GM12891 (cell line): ENCODE results near the gene CEP43.
A peak's percentile ranks its signal among the peaks of the same experiment; 100 is the strongest.

Experiments
- DNase-seq: peaks from one replicate; pipeline ENCODE4 v3.0.0; 2011; ENCODE audit warnings: low spot score; ENCODE audit not compliant: insufficient read length
- FAIRE-seq: peaks from 2 replicates; lab custom pipeline; 2011; peaks lifted over from hg19 to GRCh38; lab: Jason Lieb, UNC
- PAX5 ChIP-seq: IDR thresholded peaks from 2 replicates; pipeline ENCODE4 v1.6.1; 2011; ENCODE audit warnings: low read length, moderate library complexity, mild to moderate bottlenecking; ENCODE audit not compliant: insufficient read depth, severe bottlenecking
- POLR2A ChIP-seq: IDR thresholded peaks from 2 replicates; pipeline ENCODE4 v1.6.1; 2011; ENCODE audit warnings: low read depth, low read length, control low read depth
- POLR2AphosphoS5 ChIP-seq: IDR thresholded peaks from 2 replicates; pipeline ENCODE4 v1.6.1; 2011; ENCODE audit warnings: low read depth, low read length, control low read depth
- POU2F2 ChIP-seq: IDR thresholded peaks from 2 replicates; pipeline ENCODE4 v1.6.1; 2011; ENCODE audit warnings: low read depth, mild to moderate bottlenecking, control low read depth, low read length, moderate library complexity
- SPI1 ChIP-seq: IDR thresholded peaks from 2 replicates; pipeline ENCODE4 v1.6.1; 2011; ENCODE audit warnings: low read depth, low read length, control low read depth
- TAF1 ChIP-seq: IDR thresholded peaks from 2 replicates; pipeline ENCODE4 v1.6.1; 2011; ENCODE audit warnings: low read depth, low read length, control low read depth

Gene CEP43

DNA sequence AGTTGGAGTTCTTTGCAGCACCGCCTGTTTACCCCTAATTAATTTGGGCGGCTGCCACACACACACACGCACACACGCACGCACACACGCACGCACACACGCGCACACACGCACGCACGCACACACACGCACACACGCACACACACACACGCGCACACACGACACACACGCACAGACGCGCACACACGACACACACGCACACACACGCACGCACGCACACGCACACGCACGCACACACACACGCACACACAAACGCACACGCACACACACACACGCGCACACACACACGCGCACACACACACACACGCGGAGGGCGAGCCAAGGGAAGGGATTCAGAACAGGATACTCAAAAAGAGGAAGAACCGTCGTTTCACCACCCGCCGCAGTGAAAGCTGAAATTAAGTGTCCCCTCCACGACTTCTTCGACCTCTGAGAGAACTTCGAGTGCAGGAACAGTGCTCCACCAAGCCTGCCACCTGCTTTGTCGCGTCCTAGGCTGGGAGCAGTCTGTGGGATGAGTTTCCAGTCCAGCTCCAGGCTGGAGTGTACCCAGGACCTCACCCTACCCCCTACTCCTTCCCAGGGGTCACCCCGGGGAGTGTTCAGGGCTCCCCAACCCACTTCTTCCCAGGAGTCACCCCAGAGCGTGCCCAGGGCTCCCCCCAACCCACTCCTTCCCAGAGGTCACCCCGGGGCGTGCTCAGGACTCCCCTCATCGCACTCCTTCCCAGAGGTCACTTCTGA lies 43.9 kb upstream of the CEP43 start:
- FAIRE-seq (peak; percentile 84), DNase-seq (no peak)
- TF ChIP-seq PAX5, result no peak
- TF ChIP-seq POU2F2, result peak; percentile 32; the same call in 1 of the 2 replicates
- 0 out of 2 replicates have a peak, but pooled peaks have one; percentile 36 for TF ChIP-seq POLR2A
- TF ChIP-seq POLR2AphosphoS5, result peak; percentile 35; the same call in 1 of the 2 replicates
- no peak for TF ChIP-seq TAF1
- TF ChIP-seq SPI1, result peak; percentile 70

DNA sequence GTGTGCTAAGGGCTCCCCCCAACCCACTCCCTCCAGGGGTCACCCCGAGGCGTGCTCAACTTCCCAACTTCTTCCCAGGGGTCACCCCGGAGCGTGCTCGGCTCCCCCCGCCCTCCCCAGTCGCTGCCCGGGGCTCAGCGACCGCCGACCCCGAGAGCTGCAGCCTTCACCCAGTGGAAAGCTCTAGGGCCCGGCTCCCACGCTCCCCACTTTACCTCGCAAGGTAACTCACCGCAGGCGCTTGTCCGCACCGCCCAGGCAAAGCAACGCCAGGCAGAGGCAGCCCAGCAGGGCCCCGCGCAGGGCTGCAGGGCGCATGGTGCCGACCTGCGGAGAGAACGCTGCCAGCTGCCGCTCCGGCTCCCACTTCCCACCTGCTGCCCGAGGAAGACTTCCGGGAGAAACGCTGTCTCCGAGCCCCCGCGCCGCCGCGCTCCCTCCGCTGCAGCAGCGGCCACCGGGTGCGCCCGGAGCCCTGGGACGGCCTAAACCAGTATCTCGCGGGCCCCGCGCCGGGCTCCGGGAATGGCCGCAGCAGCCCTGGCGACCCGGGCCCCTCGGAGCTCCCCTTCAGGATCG lies 43.2 kb upstream of the CEP43 start:
- FAIRE-seq, result no peak
- TF ChIP-seq SPI1 (no peak), PAX5 (no peak), TAF1 (no peak), POU2F2 (no peak), POLR2A (no peak), POLR2AphosphoS5 (no peak)
- no peak for DNase-seq

- peak; percentile 41 for TF ChIP-seq POLR2A
- TF ChIP-seq PAX5, result no peak
- TF ChIP-seq POLR2AphosphoS5, result peak; percentile 69
- no peak for TF ChIP-seq POU2F2
- no peak for TF ChIP-seq SPI1
- TF ChIP-seq TAF1, result peak; percentile 21
- FAIRE-seq (peak; percentile 99), DNase-seq (peak; percentile 77)
Measured at GRCh38 chr6:166956444-166957086, 42.6 kb upstream of the CEP43 start, which contains the start of gene RNASET2. RNASET2 (minus strand) TSS chr6:166956550; CDS start chr6:166956182, 368 bp downstream.

DNA sequence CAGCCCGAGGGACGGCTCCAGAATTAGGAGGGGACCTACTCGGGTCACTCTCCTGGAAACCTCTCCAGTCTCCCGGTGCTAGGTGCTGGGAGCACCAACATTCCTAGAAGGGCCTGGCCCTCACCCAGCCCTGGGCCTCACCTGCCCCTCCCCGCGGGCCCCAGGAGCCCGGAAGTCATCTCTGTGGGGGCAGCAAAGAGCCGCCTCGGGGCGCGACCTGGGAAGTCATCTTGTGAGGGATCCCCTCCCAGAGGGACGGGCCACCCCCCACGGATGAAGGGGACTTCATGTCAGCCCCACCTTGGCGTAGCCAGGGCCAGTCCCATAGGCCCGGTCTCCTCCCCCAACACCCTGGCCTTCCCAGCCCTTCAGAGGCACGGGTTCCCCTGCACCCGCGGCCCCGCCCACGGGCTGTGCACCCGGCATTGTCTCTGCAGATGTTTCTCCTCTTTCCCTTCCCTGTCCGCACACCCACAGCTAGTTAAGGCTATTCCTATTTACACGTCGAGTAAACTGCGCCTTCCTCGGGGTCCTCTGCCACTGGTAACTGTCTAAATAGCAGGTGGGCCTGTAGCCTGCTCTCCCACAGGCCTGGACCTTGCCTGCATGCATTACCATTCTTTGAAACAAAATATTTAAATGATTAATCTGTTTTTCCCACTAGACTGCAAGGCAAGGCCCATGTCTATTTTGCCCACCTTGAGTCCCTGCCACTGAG lies 42.0 kb upstream of the CEP43 start:
- no peak for DNase-seq
- peak; percentile 79 for FAIRE-seq
- no peak for TF ChIP-seq SPI1
- TF ChIP-seq POLR2A, result no peak
- no peak for TF ChIP-seq TAF1
- no peak; the same call in none of the 2 replicates for TF ChIP-seq POLR2AphosphoS5
- no peak for TF ChIP-seq PAX5
- no peak for TF ChIP-seq POU2F2

DNA sequence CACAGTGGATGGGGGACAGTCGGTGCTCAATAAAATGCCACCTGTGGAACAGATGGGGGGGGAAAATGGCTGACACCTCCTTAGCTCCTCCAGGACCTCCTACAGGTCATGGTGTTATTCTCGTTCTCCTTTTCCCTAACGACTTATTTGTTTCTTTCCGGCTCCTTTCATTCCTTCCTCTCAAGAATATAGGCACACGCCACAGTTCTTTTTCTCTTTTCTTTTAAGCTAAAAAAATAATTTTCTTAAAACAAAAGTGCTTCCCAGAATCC lies 41.5 kb upstream of the CEP43 start:
- DNase-seq (no peak), FAIRE-seq (no peak)
- TF ChIP-seq POU2F2 (no peak), SPI1 (no peak), PAX5 (no peak), POLR2A (no peak), POLR2AphosphoS5 (no peak; the same call in 1 of the 2 replicates), TAF1 (no peak)

GRCh38 chr6:166958926-166959861 lies 40.0 kb upstream of the CEP43 start:
- no peak for DNase-seq
- TF ChIP-seq POU2F2 (no peak; the same call in 1 of the 2 replicates), TAF1 (no peak), POLR2AphosphoS5 (peak; percentile 52; the same call in 1 of the 2 replicates), PAX5 (no peak), SPI1 (peak; percentile 87)
- peak; percentile 90 for FAIRE-seq

DNA sequence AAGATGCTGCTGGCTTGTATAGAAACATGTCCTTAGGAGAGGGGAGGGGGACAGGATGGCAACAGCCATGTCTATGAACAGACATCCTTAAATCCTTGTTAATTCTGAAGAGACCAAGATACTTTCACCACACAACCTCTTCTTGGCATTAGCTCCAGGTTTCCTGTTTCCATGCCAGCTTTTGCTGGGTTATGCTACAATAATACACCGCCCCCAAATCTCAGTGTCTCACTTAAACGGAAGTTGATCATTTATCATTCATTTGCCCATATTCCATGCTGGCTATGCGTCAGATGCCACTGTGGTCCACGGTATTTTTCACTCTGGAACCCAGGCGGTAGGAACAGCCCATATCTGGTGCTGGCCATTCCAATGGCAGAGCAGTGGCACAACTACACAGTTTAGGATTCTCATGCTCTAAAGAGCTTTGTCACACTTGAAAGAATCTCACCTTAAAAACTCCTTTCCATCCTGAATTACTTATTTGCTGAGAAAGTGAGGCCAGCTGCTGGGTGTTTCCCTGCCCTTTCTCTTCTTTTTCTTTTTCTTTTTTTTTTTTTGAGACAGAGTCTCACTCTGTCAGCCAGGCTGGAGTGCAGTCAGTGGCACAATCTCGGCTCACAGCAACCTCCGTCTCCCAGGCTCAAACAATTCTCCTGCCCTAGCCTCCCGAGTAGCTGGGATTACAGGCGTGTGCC lies 39.1 kb upstream of the CEP43 start:
- FAIRE-seq (peak; percentile 50), DNase-seq (no peak)
- no peak for TF ChIP-seq PAX5
- no peak for TF ChIP-seq SPI1

DNA sequence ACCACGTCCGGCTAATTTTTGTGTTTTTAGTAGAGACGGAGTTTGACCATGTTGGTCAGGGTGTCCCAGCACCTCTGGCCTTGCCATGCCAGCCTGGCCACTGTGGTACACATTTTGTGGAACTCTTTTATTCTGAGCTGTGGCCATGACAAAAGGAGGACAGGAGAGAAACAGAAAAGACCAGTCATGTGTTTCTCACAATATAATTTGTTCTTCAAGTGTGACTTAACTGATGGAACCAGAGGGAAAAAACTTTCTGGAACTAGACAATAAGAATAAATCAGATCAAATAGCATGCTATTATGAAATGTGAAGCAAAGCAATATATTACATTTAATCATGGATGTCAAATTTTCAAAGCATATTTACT lies 38.6 kb upstream of the CEP43 start:
- DNase-seq (no peak), FAIRE-seq (no peak)
- TF ChIP-seq PAX5, result no peak
- TF ChIP-seq POLR2A, result no peak
- no peak for TF ChIP-seq POU2F2
- no peak for TF ChIP-seq SPI1
- TF ChIP-seq POLR2AphosphoS5, result no peak
- TF ChIP-seq TAF1, result no peak
